HCT116 (cell line): ENCODE data around the gene ATP4A.

Source experiments
- EZH2 ChIP-seq: fragments of 200-600 bp; sonication (generic); IDR thresholded peaks from 2 replicates; pipeline ENCODE4 v1.6.1; 2017; ENCODE audit warnings: antibody characterized with exemption, mixed run types
- EZH2phosphoT487 ChIP-seq: fragments of 200-600 bp; IDR thresholded peaks from 2 replicates; pipeline ENCODE4 v1.6.1; 2018; ENCODE audit warnings: antibody characterized with exemption, borderline replicate concordance
- POLR2AphosphoS5 ChIP-seq: IDR thresholded peaks from 2 replicates; pipeline ENCODE4 v1.6.1; 2011; ENCODE audit warnings: mild to moderate bottlenecking, low read depth, low read length, moderate library complexity
- YY1 ChIP-seq: IDR thresholded peaks from 2 replicates; pipeline ENCODE4 v1.6.1; 2011; ENCODE audit warnings: low read length, low read depth, moderate library complexity, mild to moderate bottlenecking; ENCODE audit not compliant: insufficient replicate concordance; ENCODE audit errors: extremely low read depth
- TF ChIP-seq, protein P1 (sequence below), 3 experiments: fragments of 200-600 bp in 1 of 3; sonication (generic) in 1 of 3; IDR thresholded peaks in 2 of 3; conservative IDR thresholded peaks in 1 of 3; 2 replicates each; pipeline ENCODE4 v1.5.1; 2012 to 2017; ENCODE audit warnings: low read depth in 2 of 3, low read length in 2 of 3, antibody characterized with exemption in 1 of 3, borderline replicate concordance in 1 of 3, control low read depth in 1 of 3, mild to moderate bottlenecking in 1 of 3, mixed read lengths in 1 of 3, mixed run types in 1 of 3, moderate library complexity in 1 of 3; ENCODE audit not compliant: insufficient read depth in 1 of 3

DNA sequence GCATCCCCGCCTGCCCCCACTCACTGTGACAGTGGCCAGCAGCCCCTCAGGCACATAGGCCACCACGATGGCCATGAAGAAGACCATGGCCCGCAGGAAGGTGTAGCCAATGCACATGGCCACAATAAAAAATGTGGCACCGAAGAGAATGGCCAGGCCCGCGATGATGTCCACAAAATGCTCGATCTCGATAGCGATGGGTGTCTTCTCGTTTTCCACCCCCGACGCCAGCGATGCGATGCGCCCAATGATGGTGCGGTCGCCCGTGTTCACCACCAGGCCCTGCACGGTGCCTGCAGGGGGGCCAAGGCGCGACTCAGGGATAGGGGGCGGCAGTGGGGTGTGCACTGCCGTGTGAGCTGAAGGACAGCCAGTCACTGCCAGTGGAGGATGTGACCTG, 3.7 kb downstream of the ATP4A start:
- TF ChIP-seq, protein P1, sequence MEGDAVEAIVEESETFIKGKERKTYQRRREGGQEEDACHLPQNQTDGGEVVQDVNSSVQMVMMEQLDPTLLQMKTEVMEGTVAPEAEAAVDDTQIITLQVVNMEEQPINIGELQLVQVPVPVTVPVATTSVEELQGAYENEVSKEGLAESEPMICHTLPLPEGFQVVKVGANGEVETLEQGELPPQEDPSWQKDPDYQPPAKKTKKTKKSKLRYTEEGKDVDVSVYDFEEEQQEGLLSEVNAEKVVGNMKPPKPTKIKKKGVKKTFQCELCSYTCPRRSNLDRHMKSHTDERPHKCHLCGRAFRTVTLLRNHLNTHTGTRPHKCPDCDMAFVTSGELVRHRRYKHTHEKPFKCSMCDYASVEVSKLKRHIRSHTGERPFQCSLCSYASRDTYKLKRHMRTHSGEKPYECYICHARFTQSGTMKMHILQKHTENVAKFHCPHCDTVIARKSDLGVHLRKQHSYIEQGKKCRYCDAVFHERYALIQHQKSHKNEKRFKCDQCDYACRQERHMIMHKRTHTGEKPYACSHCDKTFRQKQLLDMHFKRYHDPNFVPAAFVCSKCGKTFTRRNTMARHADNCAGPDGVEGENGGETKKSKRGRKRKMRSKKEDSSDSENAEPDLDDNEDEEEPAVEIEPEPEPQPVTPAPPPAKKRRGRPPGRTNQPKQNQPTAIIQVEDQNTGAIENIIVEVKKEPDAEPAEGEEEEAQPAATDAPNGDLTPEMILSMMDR (IDR thresholded peaks at IDR 0.05 in 2 of 3, conservative IDR thresholded peaks at IDR 0.05 in 1 of 3; ENCODE audit: borderline replicate concordance in 1 of 3, insufficient read depth in 1 of 3, low read depth in 2 of 3, low read length in 2 of 3) = no peak
- TF ChIP-seq EZH2phosphoT487 (no peak), POLR2AphosphoS5 (no peak), YY1 (no peak), EZH2 (no peak)
